AG20443 (cell line): ENCODE measurements around the gene CHD2.
"Not testable (repeated sequence)": the region's sequence is repeated elsewhere in the genome, so short reads cannot be mapped to it uniquely, and the experiment has no call there.

Source experiments
- DNase-seq: peaks from one replicate; pipeline ENCODE4 v3.0.0; 2012; ENCODE audit warnings: low spot score, mixed read lengths

The CHD2 gene

DNA sequence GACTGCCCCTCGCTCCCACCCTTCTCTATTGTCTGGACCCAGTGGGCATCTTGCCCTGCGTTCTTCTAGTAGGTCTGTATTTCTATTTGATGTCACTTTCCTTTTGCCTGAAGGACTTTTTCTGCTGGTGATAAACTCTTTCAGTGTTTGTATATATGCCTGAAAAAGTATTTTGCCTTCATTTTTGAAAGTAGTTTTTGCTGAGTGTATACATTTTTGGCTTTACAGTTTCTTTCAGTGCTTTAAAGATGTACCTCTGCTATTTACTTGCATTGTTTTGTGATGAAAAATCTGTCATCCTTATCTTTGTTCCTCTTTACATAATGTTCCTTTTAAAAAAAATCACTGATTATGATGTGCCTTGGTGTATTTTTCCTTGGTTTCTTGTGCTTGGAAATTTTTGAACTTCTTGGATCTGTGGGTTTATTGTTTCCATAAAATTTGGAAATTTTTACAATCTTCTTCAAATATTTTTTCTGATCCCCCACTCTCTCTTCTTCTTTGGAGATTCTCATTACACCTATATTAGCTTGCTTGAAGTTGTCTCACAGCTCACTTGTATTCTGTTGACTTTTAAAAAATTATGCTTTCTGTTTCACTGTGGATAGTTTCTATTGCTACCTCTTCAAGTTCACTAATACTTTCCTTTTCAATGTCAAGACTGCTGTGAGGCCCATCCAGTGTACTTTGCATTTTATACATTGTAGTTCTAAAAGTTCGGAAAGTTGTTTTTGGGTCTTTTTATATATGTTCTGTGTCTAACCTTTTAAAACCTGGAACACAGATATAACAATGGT lies 121.0 kb downstream of the CHD2 start:
- DNase-seq, result no peak

DNA sequence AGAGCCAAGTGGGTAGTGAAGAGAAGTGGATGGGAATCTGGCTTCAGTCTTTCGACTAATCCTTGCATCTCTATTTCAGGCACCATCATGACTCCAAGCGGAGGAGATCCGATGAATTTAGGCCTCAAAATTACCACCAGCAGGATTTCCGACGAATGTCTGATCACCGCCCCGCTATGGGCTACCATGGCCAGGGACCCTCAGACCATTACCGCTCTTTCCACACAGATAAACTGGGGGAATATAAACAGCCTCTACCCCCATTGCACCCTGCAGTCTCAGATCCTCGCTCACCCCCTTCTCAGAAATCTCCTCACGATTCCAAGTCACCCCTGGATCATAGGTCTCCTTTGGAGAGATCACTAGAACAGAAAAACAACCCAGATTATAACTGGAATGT lies 124.2 kb downstream of the CHD2 start:
- no peak for DNase-seq

DNA sequence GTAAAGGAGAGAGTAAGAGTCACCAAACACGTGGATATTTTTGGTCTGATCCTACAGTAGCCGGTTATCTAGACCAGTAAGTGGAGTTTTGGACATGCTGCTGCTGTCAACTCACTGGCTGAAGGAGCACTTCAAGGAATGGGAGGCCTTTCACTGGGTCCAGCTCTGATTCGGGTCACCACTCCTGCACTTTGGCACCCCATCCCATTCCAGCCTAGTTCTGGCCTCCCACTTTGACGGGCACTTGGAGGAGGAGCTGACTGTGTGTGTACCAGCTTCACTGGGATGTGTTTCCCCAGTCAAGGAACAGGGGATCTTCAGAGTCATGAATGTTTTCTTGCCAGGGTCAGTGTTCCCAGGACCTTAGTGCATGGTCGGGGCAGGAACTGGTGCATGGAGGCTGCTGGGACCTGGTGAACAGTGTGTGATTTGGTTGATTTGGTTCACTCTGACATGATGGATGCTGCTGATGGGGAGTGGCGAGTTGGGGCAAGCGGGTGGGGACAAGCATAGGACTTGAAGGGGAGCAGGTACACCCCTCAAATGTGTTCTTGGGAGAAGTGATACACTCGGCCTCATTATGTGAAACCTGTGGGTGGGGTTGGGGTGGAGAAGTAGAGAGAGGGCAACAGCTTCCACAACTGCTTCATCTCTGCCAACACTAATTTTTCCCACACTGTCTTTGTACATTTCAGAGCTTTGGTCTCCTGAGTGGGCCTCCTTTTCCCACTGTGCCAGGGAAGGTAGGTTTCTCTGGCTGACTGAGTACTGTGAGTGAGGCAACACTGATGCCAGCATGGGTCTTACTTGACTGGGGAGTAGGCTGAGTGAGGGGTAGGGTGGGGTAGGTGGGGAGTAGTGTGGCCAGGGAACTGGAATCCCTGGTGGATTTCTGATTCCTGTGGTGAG lies 124.8 kb downstream of the CHD2 start:
- DNase-seq, result no peak

DNA sequence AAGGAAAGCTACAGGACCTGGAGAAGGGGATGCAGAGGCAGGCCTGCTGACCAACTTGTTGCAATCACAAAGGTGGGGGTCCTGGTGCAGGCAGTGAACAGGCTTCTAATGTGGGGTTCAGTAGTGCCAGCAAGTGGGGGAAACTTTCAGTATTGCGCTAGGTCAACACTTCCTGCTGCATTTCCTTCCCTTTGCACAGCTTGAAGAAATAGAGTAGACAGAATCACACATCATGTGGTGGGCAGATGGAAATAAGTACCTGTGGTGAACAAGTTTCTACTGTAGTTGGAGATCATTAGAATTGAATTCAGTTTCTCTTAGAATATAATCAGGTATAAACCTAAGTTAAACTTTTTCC lies 125.5 kb downstream of the CHD2 start:
- no peak for DNase-seq

DNA sequence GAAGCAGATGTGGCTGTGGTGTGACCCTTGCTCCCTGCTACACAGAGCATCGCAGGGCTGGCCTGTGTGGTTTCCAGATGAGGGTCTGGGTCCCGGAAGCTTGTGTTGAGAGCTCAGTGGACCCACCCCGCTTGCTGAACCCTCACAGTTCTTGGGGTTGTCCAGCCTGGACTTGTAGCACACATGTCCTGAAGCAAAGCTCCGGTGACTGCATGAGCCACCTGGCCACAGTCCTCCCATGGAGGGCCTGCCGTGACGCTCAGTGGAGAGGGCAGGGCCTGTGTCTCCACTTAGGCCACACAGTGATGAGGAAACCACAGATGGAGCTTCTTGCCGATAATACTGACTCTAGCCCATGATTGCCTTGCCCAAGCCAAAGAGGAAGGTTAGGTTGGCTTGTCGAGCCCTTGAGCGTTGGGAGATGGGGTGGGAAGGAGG lies 126.3 kb downstream of the CHD2 start:
- DNase-seq, result no peak

DNA sequence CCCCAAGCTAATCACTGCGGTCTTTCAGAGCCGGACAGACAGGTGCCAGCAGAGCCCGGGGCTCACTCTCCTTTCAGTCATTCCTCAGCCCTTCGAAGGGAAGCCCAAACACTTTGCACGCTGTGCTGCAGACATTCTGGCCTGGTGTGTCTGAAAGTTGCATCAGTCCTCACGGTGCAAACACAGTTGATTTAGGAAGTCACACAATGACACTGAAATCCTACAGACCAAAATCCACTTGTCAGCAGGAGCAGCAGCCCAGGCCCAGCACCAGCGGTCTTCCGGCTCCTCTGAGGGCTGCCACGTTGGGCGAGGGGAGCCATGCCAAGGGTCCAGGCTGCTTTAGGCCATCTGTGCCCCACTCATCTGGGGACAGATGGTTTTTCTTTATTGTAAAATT lies 127.3 kb downstream of the CHD2 start:
- no peak for DNase-seq

DNA sequence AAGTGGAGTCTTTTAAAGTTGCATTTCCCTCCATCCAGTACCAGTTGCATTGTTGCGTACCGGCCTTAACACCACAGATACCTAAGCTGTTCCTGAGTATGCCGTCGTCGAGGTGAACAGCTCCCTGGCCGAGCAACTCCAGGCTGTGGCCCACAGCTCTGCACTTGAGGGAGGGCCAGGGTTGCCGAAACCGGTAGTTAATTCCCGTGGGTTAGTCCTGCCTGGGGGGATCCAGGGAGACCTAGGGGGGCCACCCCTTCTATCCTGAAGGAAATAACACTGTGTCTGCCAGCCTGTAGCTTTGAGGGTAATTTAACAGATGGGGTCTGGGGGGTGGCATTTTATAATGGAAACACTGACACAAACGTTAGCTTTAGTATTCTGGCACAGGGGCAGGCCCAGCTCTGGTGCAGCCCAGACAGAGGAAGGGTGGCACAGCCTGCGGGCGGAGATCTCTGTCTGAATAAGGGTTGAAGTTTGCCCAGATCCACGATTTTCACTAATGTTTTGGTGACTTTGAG lies 128.0 kb downstream of the CHD2 start:
- DNase-seq, result peak; percentile 17

DNA sequence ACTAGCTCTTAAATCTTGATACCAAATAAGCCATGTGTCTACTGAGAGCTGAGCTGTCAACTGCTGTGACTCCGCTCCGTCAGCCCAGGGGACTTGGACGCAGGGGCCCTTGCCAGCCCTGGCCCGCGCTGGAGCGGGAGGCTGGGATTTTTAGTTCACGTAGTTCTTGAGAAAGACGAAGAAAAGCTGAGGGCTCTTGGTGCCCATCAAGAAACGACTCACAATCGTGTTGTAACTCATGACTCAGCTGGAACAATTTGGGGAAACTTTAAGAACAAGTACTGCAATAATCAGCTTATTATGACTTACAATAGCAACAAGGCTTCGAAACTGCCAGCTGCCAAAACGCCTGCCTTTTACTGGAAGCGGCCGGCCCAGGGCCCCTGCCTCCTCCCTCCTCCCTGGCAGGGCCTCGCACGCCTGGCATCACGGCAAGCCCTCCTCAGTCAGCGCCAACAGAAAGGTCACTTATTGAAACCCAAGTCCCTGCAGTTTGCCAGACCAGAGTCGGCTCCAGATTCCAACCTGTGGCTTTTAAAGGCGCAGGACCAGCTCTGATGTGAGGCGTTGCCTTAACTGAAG lies 128.6 kb downstream of the CHD2 start:
- DNase-seq, result peak; percentile 88

DNA sequence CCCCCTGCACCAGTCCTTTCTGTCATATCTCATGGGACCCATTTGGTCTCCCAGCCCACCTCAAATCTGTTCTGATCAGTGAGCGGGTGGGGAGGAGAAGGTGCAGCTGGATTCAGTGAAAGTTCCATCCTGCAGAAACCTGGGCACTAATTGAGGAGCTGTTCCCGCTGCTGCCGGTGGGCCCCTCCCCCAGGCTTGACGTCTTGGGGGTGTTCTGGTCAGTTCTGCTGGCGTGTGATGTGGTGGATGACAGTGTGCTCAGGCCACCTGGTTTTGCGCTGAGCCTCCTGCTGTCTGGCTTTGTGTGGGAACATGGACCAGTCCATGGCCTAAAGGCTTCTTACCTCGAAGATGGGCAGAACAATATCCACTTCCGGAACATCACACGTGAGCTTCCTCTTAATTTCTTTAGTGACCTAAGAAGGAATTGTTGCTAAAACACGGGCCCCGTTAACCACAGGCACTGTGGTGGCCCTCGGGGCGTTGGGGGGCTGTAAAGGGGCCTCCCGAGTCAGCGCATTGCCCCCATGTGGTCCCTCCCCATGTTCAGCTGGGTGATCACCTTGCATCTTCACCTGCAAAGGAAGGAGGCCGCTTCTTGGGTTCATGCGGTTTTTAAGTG lies 129.2 kb downstream of the CHD2 start:
- DNase-seq, result peak; percentile 12

DNA sequence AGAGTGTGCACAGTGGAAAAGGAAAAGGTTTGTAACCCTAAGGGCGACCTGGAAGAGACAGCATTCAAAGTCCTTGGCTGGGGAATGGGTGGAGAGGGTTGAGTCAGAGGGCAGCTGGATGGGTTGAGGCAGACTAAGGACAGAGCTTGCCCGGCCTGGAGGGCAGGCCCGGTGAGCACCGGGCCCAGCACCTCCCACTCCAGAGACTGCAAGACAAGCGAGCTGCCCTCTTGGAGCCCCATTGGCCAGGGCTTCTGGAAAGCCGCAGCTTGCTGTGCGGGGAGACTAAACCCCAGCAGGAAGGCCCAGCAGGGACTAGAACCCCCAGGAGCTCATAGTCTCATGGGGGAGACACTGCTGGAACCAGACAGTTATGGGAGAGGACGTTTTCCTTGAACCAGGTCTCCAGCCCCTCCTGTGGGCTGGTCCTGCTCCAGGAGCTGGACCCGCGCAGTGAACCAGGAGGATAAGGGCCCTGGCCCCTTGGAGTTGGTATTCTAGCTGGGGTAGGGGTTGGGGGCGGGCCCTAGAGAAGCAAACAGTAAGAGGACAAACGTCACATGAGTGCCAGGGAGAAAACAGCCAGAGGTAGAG lies 129.8 kb downstream of the CHD2 start:
- peak; percentile 48 for DNase-seq

DNA sequence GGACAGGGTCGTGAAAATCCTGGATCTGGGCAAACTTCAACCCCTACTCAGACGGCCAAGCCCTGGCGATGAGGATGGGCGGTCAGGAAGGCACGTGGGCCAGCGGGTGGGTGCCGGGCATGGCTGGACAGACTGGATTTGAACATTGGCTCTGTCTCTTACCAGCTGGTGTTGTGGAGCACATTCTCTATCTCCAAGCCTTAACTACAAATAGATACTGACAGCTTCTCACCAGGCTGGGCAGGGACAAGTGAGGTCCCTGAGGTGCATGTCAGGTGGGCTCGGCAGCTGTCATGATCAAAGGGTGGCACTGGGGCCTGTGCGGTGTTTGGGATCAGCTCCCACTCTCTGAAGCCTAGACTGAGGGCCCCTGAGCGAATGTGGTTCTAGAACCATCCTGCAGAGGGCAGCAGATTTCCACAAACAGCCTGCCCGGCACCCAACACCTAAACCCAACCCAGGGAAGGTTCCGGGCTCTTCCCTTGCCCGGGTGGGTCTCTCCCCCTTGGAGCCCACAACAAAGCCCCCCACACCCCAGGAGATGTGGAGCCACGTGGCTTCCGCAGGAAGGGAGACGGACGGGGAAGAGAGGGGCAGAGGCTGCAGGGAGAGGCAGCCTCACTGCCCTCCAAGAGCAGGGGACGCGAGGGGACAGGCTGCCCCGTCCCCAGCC lies 130.4 kb downstream of the CHD2 start:
- peak; percentile 87 for DNase-seq

DNA sequence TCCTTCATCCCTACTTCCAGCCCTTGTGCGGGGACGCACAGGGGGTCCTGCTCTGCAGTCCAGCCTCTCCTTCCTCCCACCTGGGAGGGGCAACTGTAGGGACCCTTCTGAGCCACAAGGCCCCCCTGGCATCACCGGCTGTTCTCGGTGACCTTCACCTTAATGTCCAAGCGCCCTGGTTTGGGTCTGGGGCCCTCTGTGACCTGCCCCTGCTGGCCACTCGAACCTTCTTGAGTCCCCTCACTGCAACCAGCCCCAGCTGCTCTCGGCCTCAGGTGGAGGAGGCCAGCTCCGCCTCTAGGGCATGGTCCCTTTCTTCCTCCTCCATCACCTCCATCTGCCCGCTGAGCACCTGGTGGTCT lies 131.0 kb downstream of the CHD2 start:
- peak; percentile 3 for DNase-seq

DNA sequence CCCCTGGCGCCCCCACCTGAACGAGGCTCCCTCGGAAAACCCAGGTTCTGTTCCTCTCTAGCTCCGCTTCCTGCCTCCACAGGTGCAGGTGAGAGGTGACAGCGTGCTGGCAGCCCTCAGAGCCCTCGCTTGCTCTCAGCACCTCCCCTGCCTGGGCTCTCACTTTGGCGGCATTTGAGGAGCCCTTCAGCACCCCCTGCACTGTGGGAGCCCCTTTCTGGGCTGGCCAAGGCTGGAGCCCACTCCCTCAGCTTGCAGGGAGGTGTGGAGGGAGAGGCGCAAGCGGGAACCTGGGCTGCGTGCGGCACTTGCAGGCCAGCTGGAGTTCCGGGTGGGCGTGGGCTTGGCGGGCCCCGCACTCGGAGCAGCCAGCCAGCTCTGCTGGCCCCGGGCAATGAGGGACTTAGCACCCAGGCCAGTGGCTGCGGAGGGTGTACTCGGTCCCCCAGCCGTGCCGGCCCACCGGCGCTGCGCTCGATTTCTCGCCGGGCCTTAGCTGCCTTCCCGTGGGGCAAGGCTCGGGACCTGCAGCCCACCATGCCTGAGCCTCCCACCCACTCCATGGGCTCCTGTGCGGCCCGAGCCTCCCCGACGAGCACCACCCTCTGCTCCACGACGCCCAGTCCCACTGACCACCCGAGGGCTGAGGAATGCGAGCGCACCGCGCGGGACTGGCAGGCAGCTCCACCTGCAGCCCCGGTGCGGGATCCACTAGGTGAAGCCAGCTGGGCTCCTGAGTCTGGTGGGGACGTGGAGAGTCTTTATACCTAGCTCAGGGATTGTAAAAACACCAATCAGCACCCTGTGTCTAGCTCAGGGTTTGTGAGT lies 131.6 kb downstream of the CHD2 start:
- not testable (repeated sequence) for DNase-seq

DNA sequence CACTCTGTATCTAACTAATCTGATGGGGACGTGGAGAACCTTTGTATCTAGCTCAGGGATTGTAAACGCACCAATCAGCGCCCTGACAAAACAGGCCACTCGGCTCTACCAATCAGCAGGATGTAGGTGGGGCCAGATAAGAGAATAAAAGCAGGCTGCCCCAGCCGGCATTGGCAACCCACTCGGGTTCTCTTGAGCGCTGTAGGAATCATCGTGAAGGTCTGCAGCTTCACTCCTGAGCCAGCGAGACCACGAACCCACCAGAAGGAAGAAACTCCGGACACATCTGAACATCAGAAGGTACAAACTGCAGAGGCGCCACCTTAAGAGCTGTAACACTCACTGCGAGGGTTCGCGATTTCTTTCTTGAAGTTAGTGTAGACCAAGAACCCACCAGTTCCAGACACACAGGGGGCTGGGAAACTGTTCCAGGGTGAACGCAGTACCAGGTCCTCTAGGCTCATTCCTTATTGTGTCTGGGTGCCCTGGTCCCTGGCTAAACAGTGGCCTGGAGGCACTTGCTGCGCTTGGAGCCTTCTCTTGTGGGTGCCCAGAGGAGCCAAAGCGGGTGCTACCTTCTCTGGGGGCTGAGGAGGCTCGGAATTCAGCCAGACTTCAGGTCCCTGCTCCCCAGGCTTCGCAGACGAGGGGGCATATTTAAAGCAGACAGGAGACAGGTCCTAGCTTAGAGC lies 132.5 kb downstream of the CHD2 start:
- DNase-seq, result not testable (repeated sequence)

DNA sequence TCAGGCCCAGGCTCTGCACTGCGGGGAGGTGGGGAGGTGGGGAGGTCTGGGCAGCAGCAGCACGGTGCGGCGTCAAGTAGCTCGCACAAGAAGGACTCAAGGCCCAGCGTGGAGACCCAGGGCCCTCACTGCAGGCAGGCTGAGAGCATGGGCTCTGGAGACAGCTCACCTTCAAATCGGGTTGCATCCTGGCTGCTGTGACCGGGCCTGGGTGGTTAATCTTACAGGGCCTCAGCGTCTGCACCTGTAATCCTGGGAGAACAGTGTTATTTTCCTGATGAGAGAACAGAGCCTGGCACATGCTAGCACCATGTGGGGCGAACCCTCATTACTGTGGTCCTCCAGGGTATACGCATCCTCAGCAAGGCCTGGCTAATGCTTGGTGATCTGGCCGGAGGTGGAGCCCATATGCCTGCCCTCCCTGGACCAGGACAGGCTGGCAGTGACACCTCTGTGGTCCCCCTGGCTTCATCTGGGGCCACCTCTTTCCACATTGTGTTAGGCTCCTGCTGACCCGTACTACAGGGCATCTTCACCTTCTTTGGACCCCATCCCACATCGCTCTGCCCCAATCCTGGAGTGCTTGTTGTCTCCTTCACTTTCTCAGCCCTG lies 133.4 kb downstream of the CHD2 start:
- no peak for DNase-seq

DNA sequence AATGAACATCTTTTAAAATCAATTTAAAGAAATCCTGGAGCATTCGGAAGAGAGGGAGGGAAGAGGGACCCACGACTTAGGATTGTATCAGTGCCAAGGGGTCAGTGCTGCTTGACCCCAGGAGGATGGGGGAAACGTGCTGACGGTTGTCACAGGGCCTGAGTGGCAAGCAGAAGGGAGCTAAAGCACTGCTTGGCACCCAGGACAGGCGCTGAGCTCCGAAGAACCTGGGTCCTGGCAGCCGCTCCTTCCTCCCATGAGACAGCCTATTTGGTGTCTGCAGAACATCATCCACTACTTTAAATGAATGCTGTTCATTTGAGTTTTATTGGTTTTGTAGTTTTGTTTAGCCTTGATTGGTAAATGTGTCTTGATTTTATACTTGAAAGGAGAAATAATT lies 134.4 kb downstream of the CHD2 start:
- DNase-seq, result no peak

DNA sequence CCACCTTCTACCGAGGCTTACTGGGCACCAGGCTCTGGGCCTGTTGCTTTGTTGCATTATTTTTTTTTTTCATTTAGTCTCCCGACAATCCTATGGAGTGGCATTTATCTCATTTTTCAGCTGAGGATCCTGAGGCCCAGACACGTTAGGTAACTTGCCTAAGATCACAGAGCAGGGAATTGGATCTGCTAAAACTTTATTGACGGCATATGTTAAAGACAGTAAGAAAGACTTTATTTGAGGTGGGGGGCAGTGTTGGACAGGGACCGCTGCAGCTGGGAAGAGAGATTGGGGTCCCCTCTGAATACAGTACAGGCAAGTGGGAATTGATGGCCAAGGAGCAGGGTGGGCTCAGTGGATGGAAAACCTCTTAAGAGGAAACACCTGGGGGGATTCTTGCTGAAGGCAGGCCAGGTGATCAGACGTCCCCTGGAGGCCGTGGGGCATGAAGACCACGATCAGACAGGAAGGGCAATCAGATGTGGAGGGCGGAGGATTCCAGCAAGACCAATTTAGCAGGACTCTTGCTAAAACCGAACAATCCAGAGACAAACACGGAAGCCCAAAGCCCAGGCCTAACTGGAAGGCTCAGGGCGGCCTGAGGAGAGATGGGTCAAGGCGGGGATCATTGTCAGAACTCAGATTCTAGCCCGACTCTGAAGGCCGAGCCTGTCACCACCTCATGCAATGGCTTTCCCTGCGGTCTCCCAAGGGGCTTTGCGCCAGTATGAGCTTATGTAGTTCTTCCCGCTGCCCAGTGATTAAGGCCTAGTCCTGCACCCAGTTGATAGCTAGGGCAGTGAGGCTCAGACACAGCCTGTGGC lies 135.2 kb downstream of the CHD2 start:
- no peak for DNase-seq
